K562 (cell line): ENCODE data around the gene FCRL6. TPM values are rescaled to one million over a fixed set of nuclear protein-coding genes. Genes with fewer than 3 reads are reported as not detected.

Experiments used
- ATAC-seq: fragments of 200-7000 bp; cut with Tn5 transposase; 3 replicates; pipeline ENCODE4 v1.9.1; 2020; ENCODE audit warnings: moderate library complexity
- BruUV-seq: library from RNA; stranded (reverse); fragments of 400-500 nt; replicated peaks from 2 replicates; lab custom pipeline; 2021; lab: Mats Ljungman, UMichigan
- CTCF ChIA-PET: fragments of 300-600 bp; formaldehyde crosslinking; extraction: SDS; loops from one replicate; lab custom pipeline; 2021; ENCODE audit warnings: low intra/inter-chr PET ratio; lab: Yijun Ruan, JAX
- POLR2A ChIA-PET: fragments of 300-600, 350-650 bp; sonication (Branson Sonifier 250); formaldehyde crosslinking; extraction: SDS; loops from one replicate; lab custom pipeline; 2021; ENCODE audit warnings: antibody characterized with exemption, inconsistent platforms; lab: Yijun Ruan, JAX
- DNase-seq, 4 experiments: peaks; one replicate each; pipeline versions ENCODE4 v3.0.0 to v3.0.0-alpha.2; 2011 to 2018; ENCODE audit warnings: low spot score in 3 of 4, mixed read lengths in 3 of 4; ENCODE audit errors: extremely low read depth in 1 of 4
- FAIRE-seq: peaks from 2 replicates; lab custom pipeline; 2011; peaks lifted over from hg19 to GRCh38; lab: Jason Lieb, UNC
- H2AFZ ChIP-seq: 2 replicates; pipeline ENCODE4 v1.6.0; 2011; ENCODE audit warnings: low read depth, low read length, control low read depth, inconsistent platforms
- H3K27ac ChIP-seq: fragments of 200-600 bp; 3 replicates; pipeline ENCODE4 v1.8.0; 2011; ENCODE audit warnings: low read depth, mild to moderate bottlenecking, control low read depth, inconsistent platforms, low read length, moderate library complexity, mixed read lengths; ENCODE audit errors: extremely low read depth
- H3K27me3 ChIP-seq, 2 experiments: fragments of 300-600 bp in 1 of 2; 2 replicates in 1 of 2; 3 replicates in 1 of 2; pipeline versions ENCODE4 v1.6.0 to v1.8.0; 2011; ENCODE audit warnings: inconsistent platforms in 2 of 2, low read length in 2 of 2, mild to moderate bottlenecking in 1 of 2, mixed read lengths in 1 of 2, moderate library complexity in 1 of 2; ENCODE audit not compliant: control insufficient read depth in 2 of 2, insufficient read depth in 2 of 2
- H3K36me3 ChIP-seq: fragments of 300-600 bp; 3 replicates; pipeline ENCODE4 v1.8.0; 2011; ENCODE audit warnings: mild to moderate bottlenecking, low read length, inconsistent platforms; ENCODE audit not compliant: control insufficient read depth, insufficient read depth
- H3K4me1 ChIP-seq, 2 experiments: fragments of 200-600 bp in 1 of 2; replicated peaks in 1 of 2; 2 replicates in 1 of 2; 3 replicates in 1 of 2; pipeline versions ENCODE4 v1.5.1 to v1.8.0; 2011; ENCODE audit warnings: inconsistent platforms in 2 of 2, low read length in 2 of 2, mild to moderate bottlenecking in 1 of 2, mixed read lengths in 1 of 2, moderate library complexity in 1 of 2; ENCODE audit not compliant: control insufficient read depth in 2 of 2, insufficient read depth in 2 of 2
- H3K4me2 ChIP-seq: 2 replicates; pipeline ENCODE4 v1.6.1; 2011; ENCODE audit warnings: low read length, control low read depth, inconsistent platforms, mixed read lengths; ENCODE audit not compliant: insufficient read depth
- H3K4me3 ChIP-seq: fragments of 200-600 bp; sonication (generic), shearing (Covaris generic); 2 replicates; pipeline ENCODE4 v1.5.1; 2016; ENCODE audit warnings: control low read depth, inconsistent platforms
- H3K79me2 ChIP-seq: fragments of 200-600 bp; 3 replicates; pipeline ENCODE4 v1.8.0; 2011; ENCODE audit warnings: low read length, inconsistent platforms; ENCODE audit not compliant: control insufficient read depth, insufficient read depth
- H3K9ac ChIP-seq, 2 experiments: 2 replicates each; pipeline versions ENCODE4 v1.6.0 to v1.6.1; 2011; ENCODE audit warnings: low read depth in 2 of 2, low read length in 2 of 2, control low read depth in 1 of 2, inconsistent platforms in 1 of 2, mild to moderate bottlenecking in 1 of 2, mixed read lengths in 1 of 2; ENCODE audit not compliant: insufficient read depth in 1 of 2
- H3K9me1 ChIP-seq: one replicate; pipeline ENCODE4 v1.6.0; 2011; ENCODE audit warnings: inconsistent platforms, mild to moderate bottlenecking, low read length, moderate library complexity; ENCODE audit not compliant: control insufficient read depth, insufficient read depth
- H3K9me3 ChIP-seq: replicated peaks from 2 replicates; pipeline ENCODE4 v1.5.1; 2011; ENCODE audit warnings: low read depth, low read length, inconsistent platforms; ENCODE audit not compliant: control insufficient read depth, insufficient read depth
- H4K20me1 ChIP-seq: replicated peaks from 2 replicates; pipeline ENCODE4 v1.6.1; 2011; ENCODE audit warnings: low read length, inconsistent platforms, mixed read lengths; ENCODE audit not compliant: control insufficient read depth, insufficient read depth
- CAMTA2 ChIP-seq: fragments of 250-450 bp; sonication (Bioruptor Pico); conservative IDR thresholded peaks from 2 replicates; pipeline ENCODE4 v1.5.1; 2022
- CREBBP ChIP-seq: IDR thresholded peaks from one replicate; pipeline ENCODE4 v1.6.1; 2012; ENCODE audit warnings: low read depth, mild to moderate bottlenecking, control low read depth, inconsistent platforms, low read length
- DIDO1 ChIP-seq: fragments of 450-650 bp; IDR thresholded peaks from 2 replicates; pipeline ENCODE4 v1.6.1; 2016; ENCODE audit warnings: low read depth, missing biosample characterization, missing genetic modification characterization
- FIP1L1 ChIP-seq: fragments of 200-400 bp; formaldehyde crosslinking; IDR thresholded peaks from 2 replicates; pipeline ENCODE4 v1.6.1; 2018; ENCODE audit warnings: mild to moderate bottlenecking, low read depth, low read length; ENCODE audit not compliant: poor library complexity, severe bottlenecking
- LARP7 ChIP-seq: fragments of 450-650 bp; IDR thresholded peaks from 2 replicates; pipeline ENCODE4 v1.6.1; 2016
- MIER1 ChIP-seq: fragments of 450-650 bp; IDR thresholded peaks from 2 replicates; pipeline ENCODE4 v1.6.1; 2016; ENCODE audit warnings: antibody characterized with exemption, mild to moderate bottlenecking, low read depth
- PRDM10 ChIP-seq: fragments of 450-650 bp; IDR thresholded peaks from 2 replicates; pipeline ENCODE4 v1.6.1; 2018; ENCODE audit not compliant: partially characterized antibody
- RBM39 ChIP-seq: fragments of 200-400 bp; formaldehyde crosslinking; optimal IDR thresholded peaks from 2 replicates; pipeline ENCODE3; 2018; ENCODE audit warnings: low read depth, low read length
- SFPQ ChIP-seq: fragments of 200-400 bp; formaldehyde crosslinking; IDR thresholded peaks from 2 replicates; pipeline ENCODE4 v1.6.1; 2017; ENCODE audit warnings: mild to moderate bottlenecking, low read depth, low read length, moderate library complexity
- VEZF1 ChIP-seq: fragments of 200-800 bp; sonication (Bioruptor generic); IDR thresholded peaks from 2 replicates; pipeline ENCODE4 v1.6.1; 2017; ENCODE audit warnings: missing genetic modification characterization, missing compliant biosample characterization
- ZNF217 ChIP-seq: sonication (generic); formaldehyde crosslinking; IDR thresholded peaks from 2 replicates; pipeline ENCODE4 v1.8.0; 2022; ENCODE audit warnings: mild to moderate bottlenecking, missing genetic modification reagents
- ZNF511 ChIP-seq: sonication (generic); formaldehyde crosslinking; IDR thresholded peaks from 2 replicates; pipeline ENCODE4 v1.8.0; 2022; ENCODE audit warnings: mild to moderate bottlenecking, missing genetic modification reagents
- WGBS: fragments of 100-300 bp; shearing (Covaris generic); methylation state at CpG from one replicate; pipeline ENCODE4 v1.1.6; 2016; ENCODE audit warnings: low coverage, mixed read lengths; ENCODE audit not compliant: insufficient coverage; ENCODE audit errors: missing lambda C conversion rate; 5-methylcytosine and 5-hydroxymethylcytosine counted together
- in situ Hi-C: fragments of 300-500 bp; cut with MboI; formaldehyde crosslinking; loops from 4 replicates; pipeline ENCODE4 v1.15.0; 2018; ENCODE audit warnings: inconsistent platforms, mixed read lengths
- intact Hi-C: fragments of 100-400 bp; cut with micrococcal nuclease; formaldehyde crosslinking; loops from 2 replicates; pipeline ENCODE4 v1.14.2; 2022
- polyA plus RNA-seq, 8 experiments: library from polyadenylated mRNA; depleted of rRNA in 4 of 8; stranded (reverse) in 5 of 8; unstranded in 3 of 8; fragments of >200 nt; fragmentation: Nextera tagmentation in 2 of 8; fragmentation: Illumina TruSeq in 1 of 8; extraction: Ambion mirVana in 2 of 8; extraction: Trizol in 1 of 8; gene quantifications; 2 replicates each; pipeline versions ENCODE4 v1.2.1 to v1.2.3, GENCODE V29; 2011 to 2014; ENCODE audit warnings: inconsistent platforms in 1 of 8, missing spikeins in 1 of 8
- total RNA-seq, 7 experiments: library from RNA; depleted of rRNA in 6 of 7; stranded (reverse); fragments of >200 nt in 6 of 7; fragmentation: Illumina TruSeq in 2 of 7; extraction: Trizol in 2 of 7; gene quantifications; 2 replicates each; pipeline versions ENCODE4 v1.2.1 to v1.2.3, GENCODE V29; 2011 to 2021; ENCODE audit warnings: low replicate concordance in 1 of 7

Gene FCRL6
- total and polyA plus RNA-seq, 9 of the 15 experiments (the other 6 are each of a cell fraction or from before 2014, with no cell fraction given) = not detected

GRCh38 chr1:159831412-159832141 is 29.4 kb downstream of the FCRL6 start:
- TF ChIP-seq MIER1 (no peak), VEZF1 (CRISPR knock-in tag) (no peak), PRDM10 (no peak), LARP7 (no peak), RBM39 (no peak), CREBBP (no peak), ZNF511 (CRISPR knock-in tag) (no peak), ZNF217 (CRISPR knock-in tag) (no peak), FIP1L1 (no peak), SFPQ (no peak), DIDO1 (tag) (no peak), CAMTA2 (CRISPR knock-in tag) (no peak)
- TF ChIP-seq, all 486 proteins: peak for 0
- ATAC-seq (no peak), DNase-seq (no peak), FAIRE-seq (no peak)
- CTCF ChIA-PET = no interaction called here
- H3K9me1 ChIP-seq = no peaks in the 10 kb centered on the region
- in situ Hi-C loops (no loop called here), intact Hi-C loops (loop anchor here (10.0 kb wide), 1 partner anchor 93 kb away; the partner anchor contains the start of gene TAGLN2)
- H3K4me1 ChIP-seq = peaks cover 0 to 5% of the 10 kb centered on the region in 2 experiments; a peak in 2 of 5 replicates
- H3K36me3 ChIP-seq = no peaks in the 10 kb centered on the region
- H3K9me3 ChIP-seq = no peaks in the 10 kb centered on the region
- H3K27ac ChIP-seq = no peak overlapping the region
- POLR2A ChIA-PET = interaction anchor here (1.2 to 1.4 kb wide), 2 partner anchors 10 to 91 kb away, joined by 3 to 4 read pairs; no protein-coding TSS in a partner anchor
- H3K4me3 ChIP-seq = no peak overlapping the region
- peaks cover 23 to 59% of the 10 kb centered on the region in 2 experiments; a peak in 4 of 5 replicates for H3K27me3 ChIP-seq
- H3K4me2 ChIP-seq = no peak overlapping the region
- H3K9ac ChIP-seq = no peak overlapping the region
- 0% methylated on average over 7 of the region's 7 CpGs for WGBS
- BruUV-seq = no TSS peak
- H2AFZ ChIP-seq = no peak overlapping the region
- H3K79me2 ChIP-seq = no peaks in the 10 kb centered on the region
- no peaks in the 10 kb centered on the region for H4K20me1 ChIP-seq
